GM12878 (cell line): ENCODE measurements around the gene METTL1. TPM values are rescaled to one million over a fixed set of nuclear protein-coding genes. Genes with fewer than 3 reads are reported as not detected.

Experiments
- CUX1 ChIP-seq: IDR thresholded peaks from 2 replicates; pipeline ENCODE4 v1.6.1; 2012; ENCODE audit warnings: improper control_type of control experiment, low read depth, low read length; ENCODE audit not compliant: insufficient replicate concordance
- EGR1 ChIP-seq, 2 experiments: IDR thresholded peaks; 1 replicate in 1 of 2; 2 replicates in 1 of 2; pipeline ENCODE4 v1.6.1; 2011 to 2012; ENCODE audit warnings: low read depth in 2 of 2, low read length in 2 of 2, borderline replicate concordance in 1 of 2, mild to moderate bottlenecking in 1 of 2, moderate library complexity in 1 of 2
- NFIC ChIP-seq: IDR thresholded peaks from 2 replicates; pipeline ENCODE4 v1.6.1; 2012; ENCODE audit warnings: low read depth, mild to moderate bottlenecking, inconsistent platforms, low read length, moderate library complexity
- NR2C1 ChIP-seq: fragments of 450-650 bp; IDR thresholded peaks from 2 replicates; pipeline ENCODE4 v1.6.1; 2017; ENCODE audit warnings: antibody characterized with exemption, mild to moderate bottlenecking, moderate library complexity
- RUNX3 ChIP-seq: IDR thresholded peaks from 2 replicates; pipeline ENCODE4 v1.6.1; 2012; ENCODE audit warnings: low read length, inconsistent platforms
- TCF3 ChIP-seq: IDR thresholded peaks from 2 replicates; pipeline ENCODE4 v1.6.1; 2012; ENCODE audit warnings: low read depth, mild to moderate bottlenecking, low read length, borderline replicate concordance; ENCODE audit not compliant: insufficient read depth
- polyA plus RNA-seq, 11 experiments: library from polyadenylated mRNA; depleted of rRNA in 4 of 11; unstranded in 6 of 11; stranded (reverse) in 5 of 11; fragments of >200 nt; fragmentation: Nextera tagmentation in 4 of 11; fragmentation: Illumina TruSeq in 1 of 11; extraction: Ambion mirVana in 4 of 11; extraction: Trizol in 1 of 11; gene quantifications; 1 replicate in 1 of 11; 2 replicates in 10 of 11; pipeline versions ENCODE4 v1.2.1 to v1.2.3, GENCODE V29; 2011 to 2016; ENCODE audit warnings: inconsistent platforms in 2 of 11, missing spikeins in 2 of 11, low read depth in 1 of 11
- total RNA-seq, 4 experiments: library from RNA; depleted of rRNA in 3 of 4; stranded (reverse); fragments of >200 nt in 3 of 4; fragmentation: Illumina TruSeq in 1 of 4; extraction: Trizol in 1 of 4; gene quantifications; 2 replicates each; pipeline versions ENCODE4 v1.2.1 to v1.2.3, GENCODE V29; 2013 to 2021

The METTL1 gene
- total and polyA plus RNA-seq, 10 of the 15 experiments (the other 5 are each of a cell fraction or from before 2014, with no cell fraction given): 11.3 to 44.3 (median 30.6) TPM

GRCh38 chr12:57751788-57752667 lies 19.9 kb downstream of the METTL1 start, which contains the start of gene CDK4 (continued):
- TF ChIP-seq CUX1 (no peak), NR2C1 (0 out of 2 replicates have a peak, but pooled peaks have one; percentile 9), EGR1 (IDR thresholded peaks at IDR 0.05; ENCODE audit: borderline replicate concordance in 1 of 2, low read depth in 2 of 2, low read length in 2 of 2) (peak; percentile 4 to 77), RUNX3 (peak; percentile 50), TCF3 (peak; percentile 71), NFIC (peak; percentile 65)
- TF ChIP-seq, all 136 proteins: peak for 64
